SKM-1 treated with dmso at 0.1 percent for 144 hours (cell line): ENCODE measurements around the gene EFNA5.

Source experiments
- DNase-seq: peaks from one replicate; lab custom pipeline; 2025; ENCODE audit not compliant: unreplicated experiment; lab: John Stamatoyannopoulos, UW

The EFNA5 gene

DNA sequence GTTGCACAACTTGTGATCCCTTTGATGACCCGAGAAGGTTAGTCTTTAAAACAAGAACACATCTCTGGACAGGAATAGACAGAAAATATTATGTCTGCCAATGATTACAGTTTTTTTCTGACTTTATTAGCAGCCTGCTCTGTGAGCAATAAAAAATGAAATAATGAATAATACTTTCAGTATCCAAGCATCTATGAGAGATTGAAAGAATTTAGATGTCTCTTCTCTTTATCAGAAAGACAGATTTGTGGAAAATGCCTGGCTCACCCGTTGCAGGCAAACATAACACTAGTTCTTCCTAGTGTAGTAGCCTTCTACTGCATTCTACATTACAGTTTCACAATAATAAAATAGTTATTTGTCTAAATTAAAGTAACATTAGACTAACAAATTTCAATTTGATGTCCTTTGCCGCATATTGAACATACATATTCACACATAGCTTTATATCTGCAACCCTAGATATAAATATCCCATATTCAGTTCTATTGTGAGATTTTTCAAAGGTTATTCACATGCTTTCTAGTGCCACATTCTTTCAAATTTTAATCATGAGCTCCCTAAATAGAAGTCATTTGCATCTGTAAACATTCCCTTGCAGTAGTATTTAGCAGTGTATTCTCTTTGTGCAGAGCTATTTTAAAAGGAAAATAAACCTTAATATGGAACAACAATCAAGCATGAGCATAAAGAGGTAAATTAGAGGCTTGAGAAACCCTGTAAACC, 267.3 kb downstream of the EFNA5 start:
- DNase-seq = no peak

- DNase-seq = no peak
Observed at GRCh38 chr5:107402434-107403227, 268.1 kb downstream of the EFNA5 start.

DNA sequence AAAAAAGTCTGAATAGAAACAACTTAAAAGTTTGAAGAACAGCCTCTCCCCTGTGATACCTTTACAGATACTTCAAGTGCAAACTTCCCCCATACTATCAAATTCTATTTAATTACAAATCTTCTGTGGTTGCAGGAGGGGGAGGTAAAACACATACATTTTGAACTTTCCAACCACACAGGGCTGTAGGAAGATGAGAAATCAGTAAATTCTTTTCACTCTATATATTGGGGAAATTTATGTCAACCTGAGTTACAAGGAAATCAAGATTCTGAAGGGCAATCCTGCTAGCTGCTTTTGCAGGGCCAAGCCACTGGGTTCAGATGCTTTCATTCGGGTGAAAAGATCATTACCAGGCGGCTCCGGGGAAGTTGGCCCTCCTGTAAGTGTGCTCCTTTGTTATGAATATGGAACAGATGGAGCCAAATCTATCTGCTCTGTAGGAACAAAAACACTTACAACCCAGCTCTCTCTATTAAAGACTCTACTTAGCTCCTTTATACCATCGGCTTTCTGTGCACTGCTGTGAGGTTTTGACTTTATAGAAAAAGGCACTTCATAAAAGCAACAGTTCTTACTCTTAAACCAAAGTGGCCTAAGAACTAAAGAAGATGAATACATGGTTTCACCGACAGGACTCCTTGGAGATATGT, 269.1 kb downstream of the EFNA5 start:
- no peak for DNase-seq

- no peak for DNase-seq
Observed at GRCh38 chr5:107400328-107400727, 270.4 kb downstream of the EFNA5 start.

DNA sequence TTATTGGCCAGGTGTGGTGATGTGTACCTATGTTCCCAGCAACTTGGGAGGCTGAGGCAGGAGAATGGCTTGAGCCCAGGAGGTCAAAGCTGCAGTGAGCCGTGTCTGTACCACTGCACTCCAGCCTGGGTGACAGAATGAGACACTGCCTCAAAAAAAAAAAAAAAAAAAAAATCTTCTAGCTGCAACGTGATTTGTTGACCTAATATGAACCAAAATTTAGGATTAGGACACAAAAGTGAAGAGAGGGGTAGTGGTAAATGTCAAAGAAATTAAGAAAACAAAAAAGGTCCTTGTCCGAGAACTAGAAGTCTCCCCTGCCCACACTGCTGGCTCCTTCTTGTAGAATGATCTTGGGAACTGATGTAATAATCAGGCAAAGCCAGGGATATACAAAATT, 272.0 kb downstream of the EFNA5 start:
- no peak for DNase-seq

DNA sequence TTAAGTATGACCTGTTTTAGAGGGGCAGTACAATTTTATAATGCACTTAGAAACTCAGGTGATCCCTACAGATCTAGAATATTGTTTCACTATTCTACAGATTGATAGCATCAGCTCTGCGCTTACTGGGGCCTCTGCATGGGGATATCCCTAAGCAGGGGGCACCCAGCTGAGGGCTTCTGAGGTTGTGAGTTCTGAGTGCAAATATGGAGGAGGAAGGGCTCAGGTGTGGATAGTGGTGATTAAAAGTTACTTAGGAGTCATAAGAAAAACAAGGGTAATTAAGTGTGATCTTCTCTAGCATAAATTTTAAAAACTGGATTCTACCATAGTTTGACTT, 274.4 kb downstream of the EFNA5 start:
- DNase-seq = no peak

- no peak for DNase-seq
Observed at GRCh38 chr5:107395632-107396350, 274.9 kb downstream of the EFNA5 start.

DNA sequence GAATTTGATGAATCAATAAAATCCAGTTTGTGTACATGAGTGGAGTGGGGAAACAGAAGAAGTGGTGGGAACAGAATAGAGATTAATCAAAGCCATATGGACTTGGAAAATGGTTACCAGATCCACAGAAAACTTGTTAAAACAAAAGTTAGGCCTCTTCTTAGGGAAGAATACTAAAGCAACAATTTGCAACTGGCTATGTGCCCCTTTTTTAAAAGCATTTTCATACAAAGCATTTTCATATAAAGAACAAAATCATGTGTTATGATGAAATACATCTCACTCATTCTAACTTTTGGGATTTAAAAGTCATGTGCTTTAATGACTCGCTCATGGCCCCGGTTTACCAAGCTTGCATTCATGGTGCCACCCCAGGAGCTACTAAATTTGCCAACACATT, 276.9 kb downstream of the EFNA5 start:
- no peak for DNase-seq

DNA sequence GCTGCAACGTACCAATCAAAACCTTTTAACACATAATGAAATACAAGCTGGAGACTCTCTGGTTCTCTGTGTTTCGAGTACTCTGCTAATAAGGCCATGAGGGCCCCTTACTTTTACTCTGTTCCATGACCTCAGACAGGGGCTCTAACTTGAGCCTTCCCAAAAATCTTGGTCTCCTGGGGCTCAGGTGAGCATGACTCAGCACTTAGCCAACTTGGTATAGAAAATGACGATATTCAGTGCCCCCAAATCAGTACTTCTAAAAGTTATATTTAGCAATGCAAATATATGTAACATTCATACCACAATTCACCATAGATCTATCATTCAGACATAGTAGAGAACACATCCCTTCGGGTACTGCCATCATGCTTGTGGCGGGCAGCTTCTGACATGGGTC, 278.9 kb downstream of the EFNA5 start:
- no peak for DNase-seq

- DNase-seq = peak; percentile 60
Observed at GRCh38 chr5:107389775-107390148, 281.0 kb downstream of the EFNA5 start.

- DNase-seq = peak; percentile 37
Observed at GRCh38 chr5:107389130-107389774, 281.5 kb downstream of the EFNA5 start.

- no peak for DNase-seq
Observed at GRCh38 chr5:107388141-107388861, 282.4 kb downstream of the EFNA5 start.

- no peak for DNase-seq
Observed at GRCh38 chr5:107387526-107388140, 283.1 kb downstream of the EFNA5 start.

GRCh38 chr5:107385708-107386107, 285.0 kb downstream of the EFNA5 start:
- no peak for DNase-seq

DNA sequence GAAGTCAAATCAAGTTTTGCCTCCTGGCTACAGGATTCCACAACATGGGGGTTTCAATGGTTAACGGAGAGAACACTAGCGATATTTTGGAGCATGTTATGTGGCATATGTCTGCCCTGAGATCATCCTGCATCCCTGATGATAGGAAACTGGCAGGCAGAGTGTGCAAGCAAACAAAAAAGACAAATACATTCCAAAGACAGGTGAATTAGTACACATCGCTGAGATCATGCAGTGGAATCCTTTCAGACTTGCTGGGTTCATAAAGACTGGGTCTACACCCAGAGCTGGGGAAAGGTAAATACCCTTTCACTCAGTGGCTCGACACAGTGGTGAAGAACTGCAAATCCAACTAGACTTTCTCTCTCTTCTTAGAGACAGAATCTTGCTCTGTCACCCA, 286.5 kb downstream of the EFNA5 start:
- DNase-seq = no peak

- no peak for DNase-seq
Observed at GRCh38 chr5:107383414-107383813, 287.3 kb downstream of the EFNA5 start.

DNA sequence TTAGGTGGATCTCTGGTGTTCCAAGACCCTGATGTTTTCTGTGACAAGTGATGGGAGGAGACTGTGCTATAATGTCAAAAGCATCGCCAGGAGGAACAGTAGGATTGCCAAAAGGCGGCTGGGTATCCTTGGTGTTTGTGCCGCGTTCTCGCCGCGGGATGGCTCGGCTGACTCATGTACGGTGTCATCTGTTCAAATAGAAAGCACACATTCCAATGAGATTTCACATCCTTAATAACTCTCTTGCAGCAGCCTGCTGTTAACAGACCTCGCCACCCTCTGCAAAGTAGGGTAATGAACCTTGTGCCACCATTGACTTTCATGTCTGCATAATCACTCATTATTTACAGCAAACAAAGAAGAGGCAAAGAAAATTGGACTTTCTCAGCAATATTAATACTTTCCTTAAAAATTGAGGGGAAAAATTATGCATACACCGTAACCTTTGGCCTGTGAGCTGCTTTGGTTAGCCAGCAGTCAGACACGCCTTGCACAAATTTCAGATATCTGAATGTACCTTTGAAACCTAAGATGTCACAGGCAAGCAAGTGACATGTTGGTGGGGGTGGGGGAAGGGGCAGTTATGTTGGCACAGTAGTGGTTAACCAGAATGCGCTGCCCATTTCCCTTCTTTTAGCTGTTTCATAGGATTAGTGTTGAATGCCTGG, 289.4 kb downstream of the EFNA5 start:
- DNase-seq = no peak

GRCh38 chr5:107380654-107381053, 290.1 kb downstream of the EFNA5 start:
- no peak for DNase-seq

- DNase-seq = no peak
Observed at GRCh38 chr5:107378218-107378899, 292.4 kb downstream of the EFNA5 start.
